Transverse colon (tissue), 4 donors: ENCODE results near the gene SLC30A1.

ENCODE experiments used
- POLR2A ChIP-seq: fragments of 450-650 bp; IDR thresholded peaks from one replicate; pipeline ENCODE4 v1.6.1; 2016; ENCODE audit warnings: antibody characterized with exemption, mild to moderate bottlenecking, moderate library complexity
- POLR2AphosphoS5 ChIP-seq, 3 donors: sonication (generic); formaldehyde crosslinking; IDR thresholded peaks; one replicate each; pipeline ENCODE4 v1.6.1; 2016; ENCODE audit warnings: antibody characterized with exemption in 3 of 3
- TF ChIP-seq, protein P1 (sequence below), 5 experiments: fragments of 200-600 bp in 3 of 5; fragments of 450-650 bp in 2 of 5; sonication (generic) in 3 of 5; IDR thresholded peaks; 1 replicate in 2 of 5; 2 replicates in 3 of 5; pipeline ENCODE4 v1.5.1; 2016 to 2017; ENCODE audit warnings: antibody characterized with exemption in 5 of 5, inconsistent platforms in 3 of 5, mild to moderate bottlenecking in 2 of 5, moderate library complexity in 1 of 5

DNA sequence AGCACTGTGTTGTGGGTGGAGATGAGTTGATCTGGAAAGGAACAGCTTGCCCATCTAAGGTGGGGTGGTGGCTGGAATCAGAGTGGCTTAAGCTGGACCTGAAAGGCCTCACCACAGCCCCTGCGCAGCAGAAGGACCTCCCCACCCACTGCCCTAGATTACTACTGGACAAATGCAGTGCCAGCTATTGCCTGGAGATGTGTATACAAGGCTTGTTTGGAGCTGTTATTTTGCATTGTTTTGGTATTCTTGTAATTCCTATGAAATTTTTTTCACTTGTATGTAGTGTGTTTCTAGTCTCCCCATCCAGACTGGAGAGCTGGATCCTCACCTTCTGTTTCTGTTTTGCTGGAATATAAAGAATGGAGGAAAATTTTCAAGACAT, 1.3 kb upstream of the SLC30A1 start:
- TF ChIP-seq, protein P1, sequence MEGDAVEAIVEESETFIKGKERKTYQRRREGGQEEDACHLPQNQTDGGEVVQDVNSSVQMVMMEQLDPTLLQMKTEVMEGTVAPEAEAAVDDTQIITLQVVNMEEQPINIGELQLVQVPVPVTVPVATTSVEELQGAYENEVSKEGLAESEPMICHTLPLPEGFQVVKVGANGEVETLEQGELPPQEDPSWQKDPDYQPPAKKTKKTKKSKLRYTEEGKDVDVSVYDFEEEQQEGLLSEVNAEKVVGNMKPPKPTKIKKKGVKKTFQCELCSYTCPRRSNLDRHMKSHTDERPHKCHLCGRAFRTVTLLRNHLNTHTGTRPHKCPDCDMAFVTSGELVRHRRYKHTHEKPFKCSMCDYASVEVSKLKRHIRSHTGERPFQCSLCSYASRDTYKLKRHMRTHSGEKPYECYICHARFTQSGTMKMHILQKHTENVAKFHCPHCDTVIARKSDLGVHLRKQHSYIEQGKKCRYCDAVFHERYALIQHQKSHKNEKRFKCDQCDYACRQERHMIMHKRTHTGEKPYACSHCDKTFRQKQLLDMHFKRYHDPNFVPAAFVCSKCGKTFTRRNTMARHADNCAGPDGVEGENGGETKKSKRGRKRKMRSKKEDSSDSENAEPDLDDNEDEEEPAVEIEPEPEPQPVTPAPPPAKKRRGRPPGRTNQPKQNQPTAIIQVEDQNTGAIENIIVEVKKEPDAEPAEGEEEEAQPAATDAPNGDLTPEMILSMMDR (IDR thresholded peaks at IDR 0.05): no peak
- TF ChIP-seq POLR2A (no peak), POLR2AphosphoS5 (IDR thresholded peaks at IDR 0.05) (no peak)
